LNCaP clone FGC (cell line): ENCODE data around the gene RAB10.

Experiments
- DNase-seq: peaks from one replicate; pipeline ENCODE4 v3.0.0-alpha.2; 2011; ENCODE audit warnings: low read depth
- H3K4me3 ChIP-seq: 2 replicates; pipeline ENCODE4 v1.5.1; 2011; ENCODE audit warnings: mild to moderate bottlenecking, low read depth, low read length, control low read depth
- TF ChIP-seq, protein P1 (sequence below): IDR thresholded peaks from 2 replicates; pipeline ENCODE4 v1.5.1; 2012; ENCODE audit warnings: mild to moderate bottlenecking; ENCODE audit not compliant: control insufficient read depth, insufficient read depth; ENCODE audit errors: extremely low read depth

Gene RAB10

DNA sequence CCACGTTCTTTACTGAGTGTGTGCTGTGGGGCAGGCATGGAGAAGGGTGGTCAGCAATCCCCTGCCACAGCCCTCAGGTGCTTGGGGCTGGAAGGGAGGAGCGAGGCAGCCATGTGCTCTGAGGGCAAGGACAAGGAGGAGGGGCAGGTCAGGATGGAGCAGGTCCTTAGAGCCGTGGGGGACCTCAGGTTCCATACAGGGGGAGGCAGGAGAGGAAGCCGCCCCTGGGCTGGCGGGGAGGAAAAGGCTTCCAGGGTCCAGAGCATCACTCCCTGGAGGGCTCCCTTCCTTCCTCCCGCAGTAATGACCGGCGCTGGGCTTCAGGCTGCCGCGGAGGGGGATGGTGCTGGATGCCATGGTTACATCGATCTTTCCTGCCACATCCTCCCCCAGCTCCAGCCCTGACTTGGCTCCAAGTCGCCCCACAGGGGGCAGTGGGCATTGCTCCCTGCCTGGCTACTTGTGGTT lies 145.6 kb downstream of the RAB10 start:
- H3K4me3 ChIP-seq, result no peak overlapping the region
- TF ChIP-seq, protein P1, sequence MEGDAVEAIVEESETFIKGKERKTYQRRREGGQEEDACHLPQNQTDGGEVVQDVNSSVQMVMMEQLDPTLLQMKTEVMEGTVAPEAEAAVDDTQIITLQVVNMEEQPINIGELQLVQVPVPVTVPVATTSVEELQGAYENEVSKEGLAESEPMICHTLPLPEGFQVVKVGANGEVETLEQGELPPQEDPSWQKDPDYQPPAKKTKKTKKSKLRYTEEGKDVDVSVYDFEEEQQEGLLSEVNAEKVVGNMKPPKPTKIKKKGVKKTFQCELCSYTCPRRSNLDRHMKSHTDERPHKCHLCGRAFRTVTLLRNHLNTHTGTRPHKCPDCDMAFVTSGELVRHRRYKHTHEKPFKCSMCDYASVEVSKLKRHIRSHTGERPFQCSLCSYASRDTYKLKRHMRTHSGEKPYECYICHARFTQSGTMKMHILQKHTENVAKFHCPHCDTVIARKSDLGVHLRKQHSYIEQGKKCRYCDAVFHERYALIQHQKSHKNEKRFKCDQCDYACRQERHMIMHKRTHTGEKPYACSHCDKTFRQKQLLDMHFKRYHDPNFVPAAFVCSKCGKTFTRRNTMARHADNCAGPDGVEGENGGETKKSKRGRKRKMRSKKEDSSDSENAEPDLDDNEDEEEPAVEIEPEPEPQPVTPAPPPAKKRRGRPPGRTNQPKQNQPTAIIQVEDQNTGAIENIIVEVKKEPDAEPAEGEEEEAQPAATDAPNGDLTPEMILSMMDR, result no peak
- no peak for DNase-seq

DNA sequence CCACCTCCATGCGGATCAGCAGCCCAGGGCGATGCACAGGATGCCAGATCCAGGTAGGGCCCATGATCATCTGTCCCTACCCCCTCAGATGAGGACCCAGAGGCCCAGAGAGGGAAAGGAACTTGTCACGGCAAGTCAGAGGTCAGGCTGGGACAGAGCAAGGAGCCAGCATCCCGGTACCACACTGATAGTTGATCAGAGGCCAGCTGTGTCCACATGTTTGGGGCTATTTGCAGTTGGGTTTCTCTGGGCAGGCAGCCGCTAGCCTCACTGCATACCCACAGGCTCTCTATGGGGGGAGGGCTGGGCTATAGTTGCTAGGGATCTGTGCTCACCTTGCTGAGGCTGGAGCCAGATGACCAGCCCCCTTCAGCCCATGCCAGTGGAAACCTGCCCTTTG lies 148.6 kb downstream of the RAB10 start:
- TF ChIP-seq, protein P1, result no peak
- no peak overlapping the region for H3K4me3 ChIP-seq
- no peak for DNase-seq

DNA sequence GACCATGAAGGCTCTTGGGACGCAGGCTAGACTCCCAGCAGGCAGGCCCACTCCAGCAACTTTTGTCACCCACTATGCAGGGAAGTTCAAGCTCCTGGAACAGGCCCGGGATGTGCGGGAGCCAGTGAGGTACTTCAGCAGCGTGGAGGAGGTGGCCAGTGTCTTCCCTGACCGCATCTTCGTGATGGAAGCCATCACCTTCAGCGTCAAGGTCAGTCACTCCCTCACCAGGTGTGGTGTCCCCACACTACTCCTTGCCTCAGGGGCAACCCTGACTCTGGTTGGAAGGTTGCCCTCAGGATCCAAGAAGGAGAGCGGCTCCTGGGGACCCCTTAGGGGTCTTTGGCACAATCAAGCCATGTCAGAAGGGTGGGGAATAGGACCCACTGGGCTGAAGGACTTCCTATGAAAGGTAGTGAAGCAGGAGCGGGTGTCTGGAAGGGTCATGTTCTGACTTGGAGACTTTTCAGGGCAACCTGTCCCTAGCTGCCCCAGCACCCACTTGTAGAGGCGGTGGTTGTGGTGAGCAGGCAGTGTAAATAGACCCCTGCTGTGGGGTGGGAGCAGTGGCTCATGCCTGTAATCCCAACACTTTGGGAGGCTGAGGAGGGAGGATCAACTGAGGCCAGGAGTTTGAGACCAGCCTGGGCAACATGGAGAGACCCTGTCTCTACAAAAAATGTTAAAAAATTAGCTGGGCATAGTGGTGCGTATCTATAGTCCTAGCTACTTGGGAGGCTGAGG lies 149.2 kb downstream of the RAB10 start:
- TF ChIP-seq, protein P1, result no peak
- no peak for DNase-seq
- H3K4me3 ChIP-seq, result no peak overlapping the region

DNA sequence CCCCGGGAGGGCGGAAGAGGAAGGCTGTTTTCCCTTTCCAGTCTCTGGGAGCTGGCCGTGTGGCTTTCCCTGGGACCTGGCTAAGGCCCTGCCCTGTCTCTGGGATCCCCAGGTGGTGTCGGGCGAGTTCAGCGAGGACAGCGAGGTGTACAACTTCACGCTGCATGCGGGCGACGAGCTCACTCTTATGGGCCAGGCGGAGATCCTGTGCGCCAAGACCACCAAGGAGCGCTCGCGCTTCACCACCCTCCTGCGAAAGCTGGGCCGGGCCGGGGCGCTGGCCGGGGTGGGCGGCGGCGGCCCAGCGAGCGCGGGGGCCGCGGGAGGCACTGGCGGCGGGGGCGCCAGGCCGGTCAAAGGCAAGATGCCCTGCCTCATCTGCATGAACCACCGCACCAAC lies 150.2 kb downstream of the RAB10 start:
- DNase-seq, result no peak
- no peak overlapping the region for H3K4me3 ChIP-seq
- TF ChIP-seq, protein P1, result no peak

DNA sequence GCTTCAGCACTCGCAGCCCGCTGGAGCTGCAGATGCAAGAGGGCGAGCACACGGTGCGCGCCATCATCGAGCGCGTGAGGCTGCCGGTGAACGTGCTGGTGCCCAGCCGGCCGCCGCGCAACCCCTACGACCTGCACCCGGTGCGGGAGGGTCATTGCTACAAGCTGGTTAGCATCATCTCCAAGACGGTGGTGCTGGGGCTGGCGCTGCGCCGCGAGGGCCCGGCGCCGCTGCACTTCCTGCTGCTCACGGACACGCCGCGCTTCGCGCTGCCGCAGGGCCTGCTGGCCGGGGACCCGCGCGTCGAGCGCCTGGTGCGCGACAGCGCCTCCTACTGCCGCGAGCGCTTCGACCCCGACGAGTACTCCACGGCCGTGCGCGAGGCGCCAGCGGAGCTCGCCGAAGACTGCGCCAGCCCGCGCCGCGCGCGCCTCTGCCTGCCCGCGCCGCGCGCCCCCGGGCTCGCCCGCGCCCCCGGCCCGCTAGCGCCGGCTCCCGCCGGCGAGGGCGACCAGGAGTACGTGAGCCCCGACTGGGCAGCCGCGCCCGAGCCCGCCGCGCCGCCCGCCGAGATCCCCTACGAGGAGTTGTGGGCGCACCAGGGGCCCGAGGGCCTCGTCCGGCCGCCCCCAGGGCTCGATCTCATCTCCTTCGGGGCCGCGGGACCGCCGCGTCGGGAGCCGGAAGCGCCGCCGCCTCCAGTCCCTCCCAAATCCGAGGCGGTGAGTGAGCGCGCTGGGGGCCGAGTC lies 150.8 kb downstream of the RAB10 start:
- no peak overlapping the region for H3K4me3 ChIP-seq
- TF ChIP-seq, protein P1, result no peak
- DNase-seq, result no peak

DNA sequence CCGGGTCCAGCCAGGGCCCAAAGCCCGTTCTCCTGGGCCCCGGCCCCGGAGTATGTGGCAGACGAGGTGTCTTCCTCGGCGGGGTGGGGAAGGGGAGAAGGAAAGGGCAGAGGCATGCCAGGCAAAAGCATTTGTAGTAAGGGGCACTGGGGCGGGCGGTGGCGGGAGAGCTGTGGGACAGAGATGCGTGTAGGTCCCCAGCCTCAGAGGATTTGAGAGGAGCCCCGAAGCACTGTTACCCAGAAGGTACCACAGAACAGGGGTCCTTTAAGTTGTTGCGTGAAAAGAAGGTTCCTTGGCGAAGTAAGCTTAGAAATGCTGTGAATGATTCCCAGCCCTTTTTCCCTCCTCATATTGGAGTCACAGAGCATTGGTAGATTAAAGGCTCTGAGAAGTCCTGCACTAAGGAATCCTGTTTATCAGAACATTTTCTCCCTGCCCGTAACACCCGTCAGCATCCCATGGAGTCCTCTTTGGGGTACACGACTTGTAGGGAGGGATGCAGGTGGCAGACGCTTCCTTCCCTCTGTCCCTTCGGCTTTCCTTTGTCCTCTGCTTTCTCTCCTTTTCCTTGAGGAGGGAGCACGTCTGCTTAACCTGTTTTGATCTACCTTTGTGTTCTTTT lies 151.5 kb downstream of the RAB10 start:
- TF ChIP-seq, protein P1, result no peak
- no peak for DNase-seq
- no peak overlapping the region for H3K4me3 ChIP-seq
